NCI-H1436 (cell line): ENCODE results near the gene SORT1.

ENCODE experiments used
- DNase-seq: peaks from one replicate; lab custom pipeline; 2025; lab: John Stamatoyannopoulos, UW

SORT1 gene

DNA sequence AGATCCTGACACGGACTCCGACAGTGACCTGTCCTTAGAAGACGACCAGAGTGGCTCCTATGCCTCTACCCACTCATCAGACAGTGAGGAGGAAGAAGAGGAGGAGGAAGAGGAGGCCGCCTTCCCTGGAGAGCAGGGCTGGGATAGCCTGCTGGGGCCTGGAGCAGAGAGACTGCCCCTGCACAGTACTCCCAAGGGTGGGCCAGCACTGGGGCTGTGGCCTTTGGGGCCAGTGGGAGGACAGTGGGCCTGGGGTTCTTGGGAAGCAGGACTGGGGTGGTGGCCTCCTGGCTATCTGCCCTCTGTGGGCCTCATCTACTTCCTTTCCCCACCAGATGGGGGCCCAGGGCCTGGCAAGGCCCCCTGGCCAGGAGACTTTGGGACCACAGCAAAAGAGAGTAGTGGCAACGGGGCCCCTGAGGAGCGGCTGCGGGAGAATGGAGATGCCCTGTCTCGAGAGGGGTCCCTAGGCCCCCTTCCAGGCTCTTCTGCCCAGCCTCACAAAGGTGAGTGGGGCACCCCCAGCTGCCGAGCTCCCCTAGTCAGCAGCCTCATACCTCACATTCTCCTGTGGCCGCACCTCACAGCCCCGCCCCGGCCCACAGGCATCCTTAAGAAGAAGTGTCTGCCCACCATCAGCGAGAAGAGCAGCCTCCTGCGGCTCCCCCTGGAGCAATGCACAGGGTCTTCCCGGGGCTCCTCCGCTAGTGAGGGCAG lies 124.7 kb downstream of the SORT1 start:
- no peak for DNase-seq

- DNase-seq, result no peak
Observed at GRCh38 chr1:109272021-109272799, 125.5 kb downstream of the SORT1 start.

GRCh38 chr1:109271458-109271857 lies 126.3 kb downstream of the SORT1 start:
- DNase-seq, result no peak

GRCh38 chr1:109270623-109271317 lies 126.9 kb downstream of the SORT1 start:
- no peak for DNase-seq

- no peak for DNase-seq
Observed at GRCh38 chr1:109269981-109270622, 127.6 kb downstream of the SORT1 start.

DNA sequence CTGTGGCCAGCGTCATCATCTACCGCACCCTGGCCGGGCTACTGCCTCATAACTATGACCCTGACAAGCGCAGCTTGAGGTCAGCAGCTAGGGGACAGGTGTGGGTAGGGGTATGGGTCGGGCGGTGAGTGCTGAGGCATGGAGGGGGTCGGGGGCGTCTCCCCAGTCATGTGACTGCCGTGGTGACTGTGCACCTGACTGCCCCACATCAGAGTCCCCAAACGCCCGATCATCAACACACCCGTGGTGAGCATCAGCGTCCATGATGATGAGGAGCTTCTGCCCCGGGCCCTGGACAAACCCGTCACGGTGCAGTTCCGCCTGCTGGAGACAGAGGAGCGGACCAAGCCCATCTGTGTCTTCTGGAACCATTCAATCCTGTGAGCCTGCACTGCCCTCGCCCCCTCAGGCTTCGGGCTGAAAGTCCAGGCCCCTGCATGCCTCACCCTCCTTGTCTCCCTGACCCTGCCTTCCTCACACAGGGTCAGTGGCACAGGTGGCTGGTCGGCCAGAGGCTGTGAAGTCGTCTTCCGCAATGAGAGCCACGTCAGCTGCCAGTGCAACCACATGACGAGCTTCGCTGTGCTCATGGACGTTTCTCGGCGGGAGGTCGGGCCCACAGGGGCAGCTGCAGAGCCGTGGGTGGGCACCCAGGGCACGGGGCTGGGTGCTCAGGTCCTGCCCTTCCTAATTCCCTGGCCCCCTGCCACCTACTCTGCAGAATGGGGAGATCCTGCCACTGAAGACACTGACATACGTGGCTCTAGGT lies 128.3 kb downstream of the SORT1 start:
- no peak for DNase-seq

- no peak for DNase-seq
Observed at GRCh38 chr1:109268431-109269211, 129.1 kb downstream of the SORT1 start.

DNA sequence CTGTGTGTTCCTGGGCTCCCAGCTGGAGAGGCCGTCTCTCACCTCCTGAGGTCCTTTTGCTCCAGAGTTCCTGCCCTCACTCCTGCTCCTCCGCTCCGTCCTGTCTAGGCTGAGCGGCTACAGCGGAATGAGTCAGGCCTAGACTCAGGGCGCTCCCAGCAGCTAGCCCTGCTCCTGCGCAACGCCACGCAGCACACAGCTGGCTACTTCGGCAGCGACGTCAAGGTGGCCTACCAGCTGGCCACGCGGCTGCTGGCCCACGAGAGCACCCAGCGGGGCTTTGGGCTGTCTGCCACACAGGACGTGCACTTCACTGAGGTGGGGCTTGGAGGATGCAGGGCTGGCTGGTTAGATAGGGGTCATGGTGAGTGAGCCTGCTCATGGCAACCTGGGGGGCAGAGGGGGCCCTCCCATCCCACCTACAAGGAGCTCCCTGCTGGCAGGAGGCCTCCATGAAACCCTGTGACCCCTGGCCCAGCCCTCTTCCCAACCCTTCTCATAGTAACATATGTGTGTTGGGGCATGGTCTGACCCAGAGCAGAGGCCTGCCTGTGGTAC lies 129.9 kb downstream of the SORT1 start:
- DNase-seq, result no peak

GRCh38 chr1:109266965-109267364 lies 130.8 kb downstream of the SORT1 start:
- no peak for DNase-seq

DNA sequence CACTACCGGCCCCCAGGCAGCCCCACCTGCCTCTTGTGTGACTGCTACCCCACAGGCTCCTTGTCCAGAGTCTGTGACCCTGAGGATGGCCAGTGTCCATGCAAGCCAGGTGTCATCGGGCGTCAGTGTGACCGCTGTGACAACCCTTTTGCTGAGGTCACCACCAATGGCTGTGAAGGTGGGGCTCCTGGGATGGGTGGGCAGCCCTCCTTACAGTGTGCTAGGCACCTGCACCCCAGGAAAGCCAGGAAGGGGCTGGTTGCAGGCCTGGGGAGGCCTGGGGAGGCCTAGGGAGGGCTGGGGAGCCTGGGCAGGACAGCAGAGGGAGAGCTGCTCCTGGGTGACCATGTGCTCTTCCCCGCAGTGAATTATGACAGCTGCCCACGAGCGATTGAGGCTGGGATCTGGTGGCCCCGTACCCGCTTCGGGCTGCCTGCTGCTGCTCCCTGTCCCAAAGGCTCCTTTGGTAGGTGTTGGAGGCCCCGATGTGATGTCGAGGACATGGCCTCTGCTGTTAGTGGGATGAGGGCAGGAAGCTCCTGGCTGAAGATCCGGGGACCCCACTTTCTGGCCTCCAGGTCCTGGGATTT lies 131.9 kb downstream of the SORT1 start:
- DNase-seq, result no peak

DNA sequence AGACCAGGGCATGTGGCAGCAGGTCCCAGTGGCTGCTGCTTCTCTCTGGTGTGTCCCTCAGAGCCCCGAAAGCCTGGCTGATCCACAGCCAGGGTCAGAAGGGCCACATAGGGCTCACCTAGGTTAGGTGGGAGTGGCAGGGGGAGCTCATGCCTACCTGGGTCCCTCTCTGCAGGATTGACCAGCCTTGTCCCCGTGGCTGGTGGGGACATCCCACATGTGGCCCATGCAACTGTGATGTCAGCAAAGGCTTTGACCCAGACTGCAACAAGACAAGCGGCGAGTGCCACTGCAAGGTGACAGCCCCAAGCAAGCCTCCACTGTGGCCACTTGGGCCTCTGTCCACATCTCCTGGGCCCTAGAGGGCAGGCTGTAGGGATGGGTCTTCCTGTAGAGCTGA lies 132.7 kb downstream of the SORT1 start:
- DNase-seq, result no peak

GRCh38 chr1:109264379-109264755 lies 133.4 kb downstream of the SORT1 start:
- DNase-seq, result no peak

GRCh38 chr1:109263597-109264378 lies 133.9 kb downstream of the SORT1 start:
- peak; percentile 28 for DNase-seq

DNA sequence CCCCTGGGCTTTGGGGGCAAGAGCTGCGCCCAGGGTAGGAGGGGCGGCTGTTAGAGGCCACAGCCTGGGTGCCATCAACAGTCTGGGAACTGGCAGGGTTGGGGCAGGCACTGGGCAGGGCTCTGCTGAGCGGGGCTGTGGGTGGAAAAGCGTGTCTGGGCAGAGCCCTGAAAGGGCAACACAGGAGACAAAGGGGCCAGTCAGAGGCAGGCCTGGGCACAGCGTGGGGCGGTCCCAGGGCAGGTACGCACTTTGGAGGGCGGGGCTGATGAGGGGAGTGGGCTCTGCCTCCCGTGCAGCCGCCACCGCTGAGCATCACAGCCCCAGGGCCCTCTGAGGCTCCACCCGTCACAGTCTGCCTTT lies 134.5 kb downstream of the SORT1 start:
- DNase-seq, result peak; percentile 27

DNA sequence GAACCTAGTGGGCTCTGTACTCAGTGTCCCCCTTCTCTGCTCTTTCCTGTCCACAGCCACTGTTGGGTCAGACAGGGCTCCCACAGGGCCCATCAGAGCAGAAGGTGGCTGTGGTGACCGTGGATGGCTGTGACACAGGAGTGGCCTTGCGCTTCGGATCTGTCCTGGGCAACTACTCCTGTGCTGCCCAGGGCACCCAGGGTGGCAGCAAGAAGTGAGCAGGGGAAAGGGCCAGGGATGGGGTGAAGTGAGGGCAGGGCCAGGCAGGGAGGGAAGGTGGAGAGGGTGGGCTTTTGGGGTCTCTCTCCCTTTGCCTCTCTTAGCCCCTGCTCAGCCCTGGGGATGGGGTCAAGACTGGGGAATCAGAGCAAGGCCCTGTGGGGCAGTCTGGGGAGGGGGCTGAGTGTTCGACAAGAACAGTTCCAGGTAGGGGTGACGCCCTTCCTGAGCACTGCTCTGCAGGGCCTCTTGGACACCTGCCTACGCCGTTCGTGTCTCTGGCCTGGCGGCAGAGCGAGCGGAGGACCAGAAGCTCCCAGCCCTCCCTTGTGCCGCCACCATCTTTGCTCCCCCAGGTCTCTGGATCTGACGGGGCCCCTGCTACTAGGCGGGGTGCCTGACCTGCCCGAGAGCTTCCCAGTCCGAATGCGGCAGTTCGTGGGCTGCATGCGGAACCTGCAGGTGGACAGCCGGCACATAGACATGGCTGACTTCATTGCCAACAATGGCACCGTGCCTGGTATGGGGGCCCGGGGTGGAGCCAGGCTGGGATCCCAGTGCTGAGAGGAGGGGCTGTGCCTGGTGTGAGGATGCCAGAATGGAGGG lies 135.3 kb downstream of the SORT1 start:
- DNase-seq, result no peak

- DNase-seq, result no peak
Observed at GRCh38 chr1:109261578-109261977, 136.1 kb downstream of the SORT1 start.

- DNase-seq, result no peak
Observed at GRCh38 chr1:109261006-109261405, 136.7 kb downstream of the SORT1 start.
